GM12891 (cell line): Measurements from ENCODE around the gene ODAD3.
A peak's percentile ranks its signal among the peaks of the same experiment; 100 is the strongest.
"Not testable (repeated sequence)": the region's sequence is repeated elsewhere in the genome, so short reads cannot be mapped to it uniquely, and the experiment has no call there.

Source experiments
- DNase-seq: peaks from one replicate; pipeline ENCODE4 v3.0.0; 2011; ENCODE audit warnings: low spot score; ENCODE audit not compliant: insufficient read length
- FAIRE-seq: peaks from 2 replicates; lab custom pipeline; 2011; peaks lifted over from hg19 to GRCh38; lab: Jason Lieb, UNC
- PAX5 ChIP-seq: IDR thresholded peaks from 2 replicates; pipeline ENCODE4 v1.6.1; 2011; ENCODE audit warnings: low read length, moderate library complexity, mild to moderate bottlenecking; ENCODE audit not compliant: insufficient read depth, severe bottlenecking
- POLR2A ChIP-seq: IDR thresholded peaks from 2 replicates; pipeline ENCODE4 v1.6.1; 2011; ENCODE audit warnings: low read depth, low read length, control low read depth
- POLR2AphosphoS5 ChIP-seq: IDR thresholded peaks from 2 replicates; pipeline ENCODE4 v1.6.1; 2011; ENCODE audit warnings: low read depth, low read length, control low read depth
- POU2F2 ChIP-seq: IDR thresholded peaks from 2 replicates; pipeline ENCODE4 v1.6.1; 2011; ENCODE audit warnings: low read depth, mild to moderate bottlenecking, control low read depth, low read length, moderate library complexity
- SPI1 ChIP-seq: IDR thresholded peaks from 2 replicates; pipeline ENCODE4 v1.6.1; 2011; ENCODE audit warnings: low read depth, low read length, control low read depth
- TAF1 ChIP-seq: IDR thresholded peaks from 2 replicates; pipeline ENCODE4 v1.6.1; 2011; ENCODE audit warnings: low read depth, low read length, control low read depth

Gene ODAD3

DNA sequence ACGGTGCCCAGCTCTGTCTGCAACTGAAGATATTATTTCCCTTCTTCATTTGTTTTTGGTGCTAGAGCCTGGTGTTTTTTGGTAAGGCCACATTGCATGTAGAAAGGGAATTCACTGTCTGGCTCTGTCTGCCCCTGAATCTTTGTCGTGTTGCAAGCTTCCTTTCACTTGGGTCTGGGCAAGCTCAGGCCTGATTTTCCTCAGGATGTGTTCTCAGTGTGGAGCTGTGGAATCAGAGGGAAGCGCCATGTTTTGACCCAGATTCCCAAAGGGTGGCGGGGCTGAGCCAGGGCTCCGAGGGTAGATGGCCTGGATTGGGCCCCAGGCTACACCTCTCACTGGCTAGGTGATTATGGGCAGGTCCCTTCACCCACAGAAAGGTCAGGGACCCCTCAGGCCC is 9.1 kb upstream of the ODAD3 start:
- DNase-seq, result no peak
- no peak for TF ChIP-seq POLR2AphosphoS5
- TF ChIP-seq SPI1, result no peak
- TF ChIP-seq TAF1, result no peak
- no peak for TF ChIP-seq POU2F2
- no peak for TF ChIP-seq PAX5
- FAIRE-seq, result no peak

DNA sequence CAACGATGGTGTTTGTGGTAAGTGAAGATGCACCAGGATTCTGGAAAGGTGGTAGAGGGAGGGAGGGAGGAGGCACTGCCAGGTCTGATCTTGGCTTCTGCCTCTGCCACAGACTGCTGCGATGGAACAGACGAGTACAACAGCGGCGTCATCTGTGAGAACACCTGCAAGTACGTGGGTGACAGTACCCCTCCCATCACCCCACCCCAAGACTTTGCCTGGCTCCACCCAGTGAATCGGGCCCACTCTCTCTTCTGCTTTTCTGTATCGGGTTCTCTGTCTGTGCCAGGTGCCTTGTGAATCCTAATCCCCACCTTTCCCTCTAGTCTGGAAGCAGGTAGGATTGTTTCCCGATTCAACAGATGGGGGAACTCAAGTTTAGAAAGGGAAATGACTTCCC is 3.0 kb upstream of the ODAD3 start:
- no peak for DNase-seq
- no peak for FAIRE-seq
- TF ChIP-seq TAF1 (no peak), SPI1 (peak; percentile 72)

DNA sequence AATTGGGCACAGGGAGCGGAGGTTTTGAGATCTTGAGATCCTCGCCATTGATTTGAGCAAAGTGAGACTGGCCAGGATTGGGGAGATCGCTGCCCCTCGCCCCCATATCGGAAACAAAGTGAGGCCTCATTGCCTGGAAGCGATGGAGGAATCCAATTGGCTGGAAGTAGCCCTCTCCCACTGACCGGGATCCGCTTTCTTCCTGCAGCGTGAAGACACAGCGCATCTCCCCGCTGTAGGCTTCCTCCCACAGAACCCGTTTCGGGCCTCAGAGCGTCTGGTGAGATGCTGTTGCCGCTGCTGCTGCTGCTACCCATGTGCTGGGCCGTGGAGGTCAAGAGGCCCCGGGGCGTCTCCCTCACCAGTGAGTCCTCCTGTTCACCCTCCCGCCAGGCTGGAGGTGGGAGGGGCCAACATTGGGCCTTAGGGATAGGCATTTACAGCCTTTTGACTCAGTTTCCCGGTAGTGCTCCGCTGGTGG is 952 bp upstream of the ODAD3 start:
- no peak for FAIRE-seq
- no peak for DNase-seq
- no peak for TF ChIP-seq SPI1

DNA sequence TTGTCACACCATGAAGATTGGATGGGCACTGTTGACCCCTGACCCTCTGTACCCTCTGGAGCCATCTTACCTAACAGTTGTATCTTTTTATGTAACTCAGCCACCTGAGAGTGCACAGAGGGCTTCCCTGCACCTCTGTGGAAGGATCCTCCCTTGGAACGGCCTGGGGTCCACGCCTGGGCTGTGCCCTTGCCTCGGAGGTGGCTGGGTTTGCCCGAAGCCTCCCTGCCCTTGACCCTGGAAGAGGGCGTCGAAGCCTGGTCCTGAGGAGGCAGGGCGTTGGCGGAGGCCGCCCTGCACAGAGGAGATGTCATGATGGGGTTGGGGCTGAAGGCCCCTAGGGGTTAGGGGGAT is 241 bp downstream of the ODAD3 start:
- DNase-seq, result no peak
- FAIRE-seq, result no peak
- TF ChIP-seq POLR2A (no peak), TAF1 (no peak), POLR2AphosphoS5 (no peak), POU2F2 (no peak), PAX5 (no peak), SPI1 (no peak)

DNA sequence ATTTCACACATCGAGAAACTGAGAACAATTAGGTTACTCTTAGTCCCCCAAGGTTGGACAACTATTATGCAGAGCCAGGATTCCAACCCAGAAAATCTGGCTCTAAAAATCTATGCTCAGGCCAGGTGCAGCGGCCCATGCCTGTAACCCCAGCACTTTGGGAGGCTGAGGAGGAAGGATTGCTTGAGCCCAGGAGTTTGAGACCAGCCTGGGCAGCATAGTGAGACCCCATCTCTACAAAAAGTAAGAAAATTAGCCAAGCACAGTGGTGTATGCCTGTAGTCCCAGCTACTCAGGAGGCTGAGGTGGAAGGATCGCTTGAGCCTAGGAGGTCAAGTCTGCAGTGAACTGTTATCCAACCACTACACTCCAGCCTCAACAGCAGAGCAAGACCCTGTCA is 1.4 kb downstream of the ODAD3 start:
- DNase-seq, FAIRE-seq: not testable (repeated sequence)

DNA sequence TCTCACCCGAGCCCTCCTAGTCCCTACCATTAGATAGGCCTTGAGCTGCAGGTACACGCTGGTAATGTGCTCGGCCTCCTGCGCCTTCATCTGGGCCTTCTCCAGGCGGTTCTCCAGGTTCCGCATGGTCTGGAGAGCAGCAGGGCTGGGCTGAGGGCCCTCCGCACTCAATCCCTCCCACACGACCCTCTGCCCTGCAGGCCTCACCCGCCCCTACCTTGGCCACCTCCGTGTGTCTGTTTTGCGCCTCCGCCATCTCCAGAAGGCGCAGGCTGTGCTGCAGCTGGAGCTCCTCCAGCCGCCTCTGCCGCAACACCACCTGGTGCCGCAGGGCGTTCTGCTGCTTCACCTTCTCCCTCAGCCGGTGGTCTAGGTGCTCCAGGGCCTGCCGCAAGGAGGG is 8.3 kb downstream of the ODAD3 start:
- DNase-seq (no peak), FAIRE-seq (no peak)
- TF ChIP-seq POU2F2 (no peak), SPI1 (no peak), PAX5 (no peak), POLR2A (no peak), POLR2AphosphoS5 (no peak), TAF1 (no peak)

DNA sequence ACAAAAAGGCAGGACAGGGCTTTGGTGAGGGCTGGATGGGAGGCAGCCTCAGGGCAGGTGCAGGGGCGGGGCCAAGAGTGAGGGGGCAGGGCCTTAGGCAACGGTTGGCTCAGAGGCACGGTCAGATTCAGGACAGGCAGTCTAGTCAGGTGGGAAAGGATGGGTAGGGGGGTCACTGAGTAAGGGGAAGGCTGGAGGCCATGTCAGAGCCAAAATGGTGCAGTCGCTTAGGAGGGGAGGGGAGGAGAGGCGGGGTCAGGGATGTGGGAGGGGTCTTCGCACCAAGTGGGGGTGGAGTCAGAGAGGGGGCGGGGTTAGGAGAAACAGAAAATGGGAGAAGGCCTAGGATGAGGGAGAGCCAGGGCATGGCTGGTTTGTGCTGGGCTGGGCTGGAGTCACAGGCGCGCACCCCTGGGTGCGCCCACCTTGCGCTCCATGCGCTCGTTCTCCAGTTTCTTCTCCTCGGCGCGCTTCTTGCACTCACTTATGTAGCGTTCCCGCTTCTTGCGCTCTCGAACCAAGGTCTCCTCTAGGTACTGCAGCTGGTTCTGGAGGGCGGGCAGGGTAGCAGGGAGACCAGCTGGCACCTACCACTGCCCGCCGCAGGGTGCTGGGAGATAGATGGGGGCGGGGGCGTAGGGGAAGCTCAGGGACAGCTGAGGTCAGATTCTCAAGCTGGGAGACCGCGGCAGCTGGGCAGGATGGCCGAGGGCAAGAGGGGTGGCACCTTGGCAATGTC is 9.0 kb downstream of the ODAD3 start:
- DNase-seq (no peak), FAIRE-seq (no peak)
- TF ChIP-seq PAX5 (no peak), SPI1 (no peak), POU2F2 (no peak), TAF1 (no peak), POLR2A (no peak), POLR2AphosphoS5 (no peak)

DNA sequence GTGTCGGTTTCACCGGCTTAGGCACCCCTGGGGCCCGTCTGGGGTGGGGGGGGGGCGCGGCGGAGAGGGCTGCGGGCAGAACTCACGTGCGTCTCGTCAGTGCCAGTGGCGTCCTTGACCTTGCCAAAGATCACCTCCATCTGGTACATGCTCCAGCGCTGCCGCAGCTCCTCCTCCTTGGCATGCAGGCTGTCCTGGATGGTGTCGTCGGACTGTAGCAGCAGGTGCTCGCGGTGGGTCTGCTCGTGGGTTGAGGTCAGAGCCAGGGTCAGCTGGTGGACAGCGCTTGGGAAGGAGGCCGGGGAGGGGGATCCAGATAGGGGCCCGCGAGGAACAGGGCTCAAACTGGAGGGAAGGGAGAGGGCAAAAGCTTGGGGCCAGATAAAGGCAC is 11.1 kb downstream of the ODAD3 start:
- TF ChIP-seq POLR2A, result no peak
- TF ChIP-seq POLR2AphosphoS5, result no peak
- no peak for TF ChIP-seq TAF1
- TF ChIP-seq POU2F2, result no peak
- TF ChIP-seq SPI1, result no peak
- FAIRE-seq, result no peak
- no peak for DNase-seq

DNA sequence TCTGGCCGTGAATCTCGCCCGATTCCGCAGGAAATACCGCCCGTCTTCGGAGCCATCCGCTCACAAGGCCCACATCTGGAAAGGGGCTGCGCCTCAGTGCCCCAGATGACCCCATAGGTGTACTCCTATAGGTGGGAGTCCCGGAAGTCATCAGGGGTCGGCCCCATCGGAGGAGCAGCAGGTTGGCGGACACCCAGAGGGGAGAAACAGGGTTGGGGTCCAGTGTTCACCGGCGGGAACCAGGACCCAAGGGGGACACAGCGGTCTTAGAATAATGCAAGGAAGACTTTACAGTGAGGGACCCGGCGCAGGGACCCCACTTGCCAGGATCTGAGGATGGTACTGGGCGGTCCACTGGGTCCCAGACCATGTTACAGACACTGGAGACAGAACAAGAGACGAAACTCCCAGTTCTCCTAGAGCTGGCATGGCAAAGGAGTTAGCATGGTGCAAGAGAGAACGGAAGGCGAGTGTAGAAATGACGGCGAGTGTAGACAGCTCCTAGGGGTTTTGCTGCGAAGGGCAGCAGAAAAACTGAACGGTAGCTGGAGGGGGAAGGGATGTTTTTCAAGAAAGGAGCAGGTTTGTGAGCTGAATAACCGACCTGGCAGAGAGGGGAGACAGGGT is 11.6 kb downstream of the ODAD3 start:
- FAIRE-seq, result no peak

DNA sequence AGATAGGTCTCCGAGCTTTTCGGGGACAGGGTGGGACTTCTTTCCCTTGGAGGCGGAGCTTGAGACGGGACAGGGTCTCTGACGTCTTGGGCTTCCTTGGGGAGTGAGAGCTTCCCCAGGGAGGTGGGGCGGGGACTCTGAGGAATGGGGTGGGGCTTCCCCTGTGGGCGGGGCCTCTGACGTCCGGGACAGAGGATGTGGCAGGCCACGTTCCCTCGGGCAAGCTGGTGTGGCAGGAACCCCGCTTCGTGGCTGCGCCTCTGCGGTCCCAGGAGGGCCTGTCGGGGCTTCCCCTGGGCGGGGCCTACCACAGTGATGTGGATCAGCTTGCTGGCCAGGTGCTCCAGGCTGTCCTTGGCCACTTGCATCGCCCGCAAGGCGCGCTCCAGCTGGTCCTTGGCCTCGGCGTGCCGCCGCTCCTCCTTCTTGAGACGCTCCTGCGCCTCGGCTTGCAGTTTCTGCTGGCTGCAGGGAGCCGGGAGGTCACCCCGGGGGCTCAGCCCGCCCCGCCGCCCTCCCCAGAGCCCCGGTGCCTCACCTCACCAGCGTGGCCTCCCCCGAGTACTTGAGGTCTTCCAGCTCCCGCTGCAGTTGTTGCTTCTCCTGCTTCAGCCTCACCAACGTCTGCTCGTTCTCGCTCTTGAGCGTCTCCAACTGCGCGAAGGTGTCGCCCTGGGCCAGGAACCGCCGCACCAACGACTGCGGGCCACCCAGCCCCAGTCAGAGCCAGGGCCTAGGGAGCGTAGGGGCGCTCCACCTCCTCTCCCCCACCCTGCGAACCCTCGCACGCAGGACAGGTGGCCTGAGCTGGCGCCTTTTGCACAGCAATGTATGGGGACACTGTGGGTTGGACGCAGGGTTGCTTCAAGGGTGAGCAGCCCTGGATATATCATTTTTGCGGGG is 12.5 kb downstream of the ODAD3 start:
- TF ChIP-seq POLR2A (no peak), TAF1 (no peak), SPI1 (no peak), POLR2AphosphoS5 (no peak), POU2F2 (no peak), PAX5 (no peak)
- peak; percentile 97 for FAIRE-seq
- DNase-seq, result peak; percentile 80

More for the DNA sequence above, 11.6 kb downstream of the ODAD3 start:
- no peak for DNase-seq
- TF ChIP-seq PAX5 (no peak), POLR2A (no peak), SPI1 (no peak), TAF1 (no peak), POU2F2 (no peak), POLR2AphosphoS5 (no peak)
